Measurements from ENCODE around the gene CREB3L4.

GRCh38 chr1:153968972-153969371 is 1.3 kb downstream of the CREB3L4 start:
- TF ChIP-seq YY1 (IDR thresholded peaks at IDR 0.05; ENCODE audit: insufficient read depth, insufficient read length): no peak
- no peak for TF ChIP-seq SUZ12 (IDR thresholded peaks at IDR 0.05; ENCODE audit: extremely low read depth, insufficient read depth, insufficient read length)
- TF ChIP-seq ZNF274 (IDR thresholded peaks at IDR 0.05; ENCODE audit: low read depth, low read length): no peak
